H9 (cell line): ENCODE results near the gene RGS6. TPM values are rescaled to one million over a fixed set of nuclear protein-coding genes. Genes with fewer than 3 reads are reported as not detected.

ENCODE experiments used
- DNase-seq: peaks from one replicate; pipeline ENCODE4 v3.0.0-alpha.2; 2017
- H2AFZ ChIP-seq: one replicate; pipeline ENCODE4 v1.6.1; 2013; ENCODE audit warnings: mild to moderate bottlenecking, low read length, control low read depth, moderate library complexity
- H2AK5ac ChIP-seq: 2 replicates; pipeline ENCODE4 v1.6.1; 2013; ENCODE audit warnings: low read length, control low read depth, mixed read lengths; ENCODE audit not compliant: insufficient read length
- H2BK120ac ChIP-seq: one replicate; pipeline ENCODE4 v1.6.1; 2013; ENCODE audit warnings: low read depth, mild to moderate bottlenecking, low read length, control low read depth, inconsistent platforms; ENCODE audit not compliant: poor library complexity, severe bottlenecking
- H2BK12ac ChIP-seq: 2 replicates; pipeline ENCODE4 v1.6.1; 2013; ENCODE audit warnings: low read length, control low read depth, mixed read lengths, low read depth; ENCODE audit not compliant: insufficient read length
- H2BK15ac ChIP-seq: 2 replicates; pipeline ENCODE4 v1.6.1; 2013; ENCODE audit warnings: low read depth, low read length, control low read depth
- H2BK20ac ChIP-seq: one replicate; pipeline ENCODE4 v1.6.1; 2013; ENCODE audit warnings: low read depth, mild to moderate bottlenecking, low read length, control low read depth, inconsistent platforms; ENCODE audit not compliant: poor library complexity, severe bottlenecking
- H2BK5ac ChIP-seq: 2 replicates; pipeline ENCODE4 v1.6.1; 2013; ENCODE audit warnings: low read length, control low read depth, mixed read lengths; ENCODE audit not compliant: insufficient read length
- H3K14ac ChIP-seq: 2 replicates; pipeline ENCODE4 v1.6.1; 2013; ENCODE audit warnings: low read length, control low read depth; ENCODE audit not compliant: insufficient read depth
- H3K18ac ChIP-seq: 2 replicates; pipeline ENCODE4 v1.6.1; 2013; ENCODE audit warnings: low read depth, mild to moderate bottlenecking, mixed read lengths, low read length, control low read depth; ENCODE audit not compliant: insufficient read length
- H3K23ac ChIP-seq: 2 replicates; pipeline ENCODE4 v1.6.1; 2013; ENCODE audit warnings: low read length, control low read depth, mixed read lengths, low read depth; ENCODE audit not compliant: insufficient read length
- H3K23me2 ChIP-seq: 2 replicates; pipeline ENCODE4 v1.6.1; 2013; ENCODE audit warnings: low read depth, mild to moderate bottlenecking, mixed read lengths, low read length, control low read depth; ENCODE audit not compliant: insufficient read length, poor library complexity, severe bottlenecking
- H3K27ac ChIP-seq: 2 replicates; pipeline ENCODE4 v1.5.1; 2013; ENCODE audit warnings: low read length, control low read depth, mixed read lengths, low read depth; ENCODE audit not compliant: insufficient read length
- H3K27me3 ChIP-seq: 2 replicates; pipeline ENCODE4 v1.6.1; 2013; ENCODE audit warnings: low read length, control low read depth, inconsistent platforms; ENCODE audit not compliant: insufficient read depth
- H3K4ac ChIP-seq: 2 replicates; pipeline ENCODE4 v1.6.1; 2013; ENCODE audit warnings: low read depth, mild to moderate bottlenecking, control low read depth, inconsistent platforms, low read length, moderate library complexity
- H3K4me1 ChIP-seq: 2 replicates; pipeline ENCODE4 v1.6.1; 2013; ENCODE audit warnings: low read length, control low read depth, inconsistent platforms; ENCODE audit not compliant: insufficient read depth
- H3K4me2 ChIP-seq: 2 replicates; pipeline ENCODE4 v1.6.1; 2013; ENCODE audit warnings: low read length, control low read depth, mixed read lengths; ENCODE audit not compliant: insufficient read length, insufficient read depth
- H3K56ac ChIP-seq: 2 replicates; pipeline ENCODE4 v1.6.1; 2013; ENCODE audit warnings: low read depth, mild to moderate bottlenecking, mixed read lengths, low read length, control low read depth; ENCODE audit not compliant: insufficient read length
- H3K79me1 ChIP-seq: 2 replicates; pipeline ENCODE4 v1.6.1; 2013; ENCODE audit warnings: low read depth, mild to moderate bottlenecking, moderate library complexity, low read length, control low read depth, inconsistent platforms; ENCODE audit not compliant: insufficient read depth, poor library complexity, severe bottlenecking
- H3K79me2 ChIP-seq: 2 replicates; pipeline ENCODE4 v1.6.1; 2013; ENCODE audit warnings: low read length, control low read depth, inconsistent platforms; ENCODE audit not compliant: insufficient read depth
- H3K9ac ChIP-seq: 2 replicates; pipeline ENCODE4 v1.6.1; 2013; ENCODE audit warnings: low read length, control low read depth, mixed read lengths; ENCODE audit not compliant: insufficient read length; ENCODE audit errors: extremely low read depth
- H3K9me3 ChIP-seq: one replicate; pipeline ENCODE4 v1.6.1; 2013; ENCODE audit warnings: low read depth, low read length, inconsistent platforms; ENCODE audit not compliant: control insufficient read depth
- H3T11ph ChIP-seq: one replicate; pipeline ENCODE4 v1.6.1; 2013; ENCODE audit warnings: mild to moderate bottlenecking, low read length, control low read depth, inconsistent platforms
- H4K20me1 ChIP-seq: one replicate; pipeline ENCODE4 v1.6.1; 2013; ENCODE audit not compliant: control insufficient read depth, insufficient read length, insufficient read depth
- H4K5ac ChIP-seq: 2 replicates; pipeline ENCODE4 v1.6.1; 2013; ENCODE audit warnings: low read depth, mild to moderate bottlenecking, mixed read lengths, low read length, control low read depth; ENCODE audit not compliant: insufficient read length
- H4K8ac ChIP-seq: replicated peaks from 2 replicates; pipeline ENCODE4 v1.6.1; 2013; ENCODE audit warnings: low read length, control low read depth, mixed read lengths, low read depth; ENCODE audit not compliant: insufficient read length
- H4K91ac ChIP-seq: 2 replicates; pipeline ENCODE4 v1.6.1; 2013; ENCODE audit warnings: low read depth, mild to moderate bottlenecking, moderate library complexity, mixed read lengths, low read length, control low read depth; ENCODE audit not compliant: insufficient read length
- H3K27ac Mint-ChIP-seq, 3 experiments: 2 replicates in 2 of 3; 3 replicates in 1 of 3; pipeline ENCODE4 v1.8.0; 2020 to 2021; ENCODE audit warnings: mixed read lengths in 3 of 3, mild to moderate bottlenecking in 1 of 3, moderate library complexity in 1 of 3
- H3K27me3 Mint-ChIP-seq: 2 replicates; pipeline ENCODE4 v1.8.0; 2021; ENCODE audit warnings: low read depth, mild to moderate bottlenecking, moderate library complexity, mixed read lengths
- H3K36me3 Mint-ChIP-seq, 3 experiments: 2 replicates in 2 of 3; 3 replicates in 1 of 3; pipeline ENCODE4 v1.8.0; 2020 to 2021; ENCODE audit warnings: low read depth in 3 of 3, mixed read lengths in 3 of 3; ENCODE audit not compliant: insufficient read depth in 1 of 3
- H3K4me1 Mint-ChIP-seq, 2 experiments: 2 replicates each; pipeline ENCODE4 v1.8.0; 2020; ENCODE audit warnings: mixed read lengths in 2 of 2
- H3K4me3 Mint-ChIP-seq, 2 experiments: 2 replicates in 1 of 2; 3 replicates in 1 of 2; pipeline ENCODE4 v1.8.0; 2020 to 2021; ENCODE audit warnings: mild to moderate bottlenecking in 2 of 2, mixed read lengths in 2 of 2, moderate library complexity in 1 of 2
- H3K9me3 Mint-ChIP-seq, 2 experiments: 2 replicates in 1 of 2; 3 replicates in 1 of 2; pipeline ENCODE4 v1.8.0; 2020; ENCODE audit warnings: mild to moderate bottlenecking in 2 of 2, mixed read lengths in 2 of 2, moderate library complexity in 1 of 2
- WGBS: extraction: QIAGEN DNeasy Blood & Tissue Kit; methylation state at CpG from one replicate; pipeline ENCODE4 v1.1.7; 2013; ENCODE audit warnings: missing lambda C conversion rate, low lambda C conversion rate, mixed read lengths; ENCODE audit not compliant: insufficient read length; ENCODE audit errors: extremely low coverage; 5-methylcytosine and 5-hydroxymethylcytosine counted together
- total RNA-seq: library from RNA; stranded (reverse); gene quantifications from 2 replicates; pipeline ENCODE4 v1.2.1, GENCODE V29; 2021
- TF ChIP-seq, protein P1 (sequence below): fragments of 200-600 bp; sonication (generic); conservative IDR thresholded peaks from 3 replicates; pipeline ENCODE4 v1.8.0; 2021; ENCODE audit warnings: antibody characterized with exemption, mild to moderate bottlenecking

The RGS6 gene
- total RNA-seq, 1 experiment from 2014 or later: 3.0 TPM

GRCh38 chr14:72423957-72424356 is 491.7 kb downstream of the RGS6 start:
- Histone ChIP-seq H4K91ac (no peak overlapping the region), H2AK5ac (no peak overlapping the region), H4K20me1 (no peaks in the 10 kb centered on the region), H4K8ac (no peak overlapping the region), H3K23ac (no peak overlapping the region), H2BK15ac (no peak overlapping the region), H3K9ac (no peak overlapping the region), H3K27ac (no peak overlapping the region), H2BK12ac (no peak overlapping the region), H3K27me3 (no peaks in the 10 kb centered on the region), H2BK120ac (no peak overlapping the region), H2BK20ac (no peak overlapping the region), H3K9me3 (no peaks in the 10 kb centered on the region), H3K79me2 (no peaks in the 10 kb centered on the region), H3K4me2 (no peak overlapping the region), H3K56ac (no peak overlapping the region), H2BK5ac (no peak overlapping the region), H4K5ac (no peak overlapping the region), H3K23me2 (no peaks in the 10 kb centered on the region), H3K79me1 (no peaks in the 10 kb centered on the region), H3K4ac (no peak overlapping the region), H3K4me1 (peaks cover 3% of the 10 kb centered on the region; the same call in 1 of the 2 replicates), H2AFZ (no peak overlapping the region), H3K14ac (no peak overlapping the region), H3T11ph (no peak overlapping the region), H3K18ac (no peak overlapping the region)
- peaks cover 19 to 26% of the 10 kb centered on the region in 2 experiments for H3K9me3 Mint-ChIP-seq
- H3K36me3 Mint-ChIP-seq: peaks cover 0 to 21% (median 9%) of the 10 kb centered on the region in 3 experiments; a peak in 5 of 7 replicates
- no peaks in the 10 kb centered on the region for H3K27me3 Mint-ChIP-seq
- TF ChIP-seq, protein P1, sequence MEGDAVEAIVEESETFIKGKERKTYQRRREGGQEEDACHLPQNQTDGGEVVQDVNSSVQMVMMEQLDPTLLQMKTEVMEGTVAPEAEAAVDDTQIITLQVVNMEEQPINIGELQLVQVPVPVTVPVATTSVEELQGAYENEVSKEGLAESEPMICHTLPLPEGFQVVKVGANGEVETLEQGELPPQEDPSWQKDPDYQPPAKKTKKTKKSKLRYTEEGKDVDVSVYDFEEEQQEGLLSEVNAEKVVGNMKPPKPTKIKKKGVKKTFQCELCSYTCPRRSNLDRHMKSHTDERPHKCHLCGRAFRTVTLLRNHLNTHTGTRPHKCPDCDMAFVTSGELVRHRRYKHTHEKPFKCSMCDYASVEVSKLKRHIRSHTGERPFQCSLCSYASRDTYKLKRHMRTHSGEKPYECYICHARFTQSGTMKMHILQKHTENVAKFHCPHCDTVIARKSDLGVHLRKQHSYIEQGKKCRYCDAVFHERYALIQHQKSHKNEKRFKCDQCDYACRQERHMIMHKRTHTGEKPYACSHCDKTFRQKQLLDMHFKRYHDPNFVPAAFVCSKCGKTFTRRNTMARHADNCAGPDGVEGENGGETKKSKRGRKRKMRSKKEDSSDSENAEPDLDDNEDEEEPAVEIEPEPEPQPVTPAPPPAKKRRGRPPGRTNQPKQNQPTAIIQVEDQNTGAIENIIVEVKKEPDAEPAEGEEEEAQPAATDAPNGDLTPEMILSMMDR: no peak
- H3K27ac Mint-ChIP-seq: no peak overlapping the region
- peaks cover 12 to 17% of the 10 kb centered on the region in 2 experiments for H3K4me1 Mint-ChIP-seq
- DNase-seq: no peak
- H3K4me3 Mint-ChIP-seq: no peak overlapping the region
- no CpG with 5 or more reads among the region's 1 CpG for WGBS
